ENCODE data around the gene P2RX1.

DNA sequence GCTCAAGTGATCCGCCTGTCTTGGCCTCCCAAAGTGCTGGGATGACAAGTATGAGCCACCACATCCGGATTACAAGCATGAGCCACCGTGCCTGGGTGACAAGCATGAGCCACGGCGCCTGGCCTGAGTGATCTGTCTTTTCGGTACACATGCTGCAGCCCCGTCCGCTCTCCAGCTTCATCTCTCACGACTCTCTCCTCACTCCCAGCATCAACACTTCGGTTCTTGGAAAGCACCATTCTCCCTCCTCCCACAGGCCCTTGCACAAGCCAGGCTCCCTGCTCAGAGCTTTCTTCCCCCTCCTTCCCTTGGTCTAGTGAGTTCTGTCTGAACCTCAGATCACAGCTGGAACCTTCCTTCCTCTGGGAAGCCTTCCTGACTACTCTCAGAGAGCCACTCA lies 63.7 kb downstream of the P2RX1 start:
- TF ChIP-seq, protein P1, sequence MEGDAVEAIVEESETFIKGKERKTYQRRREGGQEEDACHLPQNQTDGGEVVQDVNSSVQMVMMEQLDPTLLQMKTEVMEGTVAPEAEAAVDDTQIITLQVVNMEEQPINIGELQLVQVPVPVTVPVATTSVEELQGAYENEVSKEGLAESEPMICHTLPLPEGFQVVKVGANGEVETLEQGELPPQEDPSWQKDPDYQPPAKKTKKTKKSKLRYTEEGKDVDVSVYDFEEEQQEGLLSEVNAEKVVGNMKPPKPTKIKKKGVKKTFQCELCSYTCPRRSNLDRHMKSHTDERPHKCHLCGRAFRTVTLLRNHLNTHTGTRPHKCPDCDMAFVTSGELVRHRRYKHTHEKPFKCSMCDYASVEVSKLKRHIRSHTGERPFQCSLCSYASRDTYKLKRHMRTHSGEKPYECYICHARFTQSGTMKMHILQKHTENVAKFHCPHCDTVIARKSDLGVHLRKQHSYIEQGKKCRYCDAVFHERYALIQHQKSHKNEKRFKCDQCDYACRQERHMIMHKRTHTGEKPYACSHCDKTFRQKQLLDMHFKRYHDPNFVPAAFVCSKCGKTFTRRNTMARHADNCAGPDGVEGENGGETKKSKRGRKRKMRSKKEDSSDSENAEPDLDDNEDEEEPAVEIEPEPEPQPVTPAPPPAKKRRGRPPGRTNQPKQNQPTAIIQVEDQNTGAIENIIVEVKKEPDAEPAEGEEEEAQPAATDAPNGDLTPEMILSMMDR (IDR thresholded peaks at IDR 0.05) = no peak
- no peak for TF ChIP-seq POLR2A (IDR thresholded peaks at IDR 0.05)

Measured in vagina (tissue), 2 donors.